GM10266 (cell line): Measurements from ENCODE around the gene TTC7B.
A peak's percentile ranks its signal among the peaks of the same experiment; 100 is the strongest.

Experiments used
- DNase-seq: peaks from one replicate; pipeline ENCODE4 v3.0.0; 2012; ENCODE audit errors: extremely low spot score
- CTCF ChIP-seq: IDR thresholded peaks from 2 replicates; pipeline ENCODE4 v1.5.1; 2012; ENCODE audit warnings: mild to moderate bottlenecking, low read depth; ENCODE audit not compliant: control insufficient read depth, insufficient read depth; ENCODE audit errors: missing control alignments

The TTC7B gene

GRCh38 chr14:90491911-90492531, 324.2 kb downstream of the TTC7B start:
- DNase-seq, result peak; percentile 1
- TF ChIP-seq CTCF, result no peak

DNA sequence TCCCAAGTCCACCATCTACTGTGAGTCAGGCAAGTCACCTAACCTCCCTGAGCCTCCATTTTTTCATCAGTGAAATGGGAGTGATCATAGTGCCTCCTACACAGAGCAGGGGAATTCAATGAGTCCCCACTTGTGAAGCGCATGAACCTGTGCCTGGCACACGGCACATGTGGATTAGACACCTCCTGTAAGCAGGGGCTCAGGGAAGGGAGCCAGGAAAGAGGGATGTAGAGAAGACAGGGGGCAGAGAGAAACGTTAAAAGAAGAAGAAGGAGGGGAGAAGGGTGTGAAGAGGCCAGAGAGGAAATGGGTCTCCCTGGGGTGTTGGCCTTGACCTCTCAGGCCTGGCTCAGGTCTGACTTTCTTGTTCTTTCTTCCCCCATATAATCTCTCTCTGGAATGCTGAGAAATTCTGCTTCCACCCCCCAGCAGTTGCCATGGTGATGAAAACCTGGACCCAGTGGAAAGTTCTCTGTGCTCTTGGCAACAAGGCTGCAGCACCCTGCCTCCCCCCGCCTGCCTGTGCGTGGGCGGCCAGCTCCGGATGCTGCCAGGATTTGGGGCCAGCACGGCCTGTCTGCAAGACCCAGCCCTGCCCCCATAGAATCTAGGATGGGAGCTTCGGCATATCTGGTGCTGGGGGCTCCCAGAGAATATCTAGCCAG, 324.9 kb downstream of the TTC7B start:
- no peak for TF ChIP-seq CTCF
- DNase-seq, result peak; percentile 2

GRCh38 chr14:90490720-90491050, 325.5 kb downstream of the TTC7B start:
- TF ChIP-seq CTCF, result no peak
- DNase-seq, result peak; percentile 2

DNA sequence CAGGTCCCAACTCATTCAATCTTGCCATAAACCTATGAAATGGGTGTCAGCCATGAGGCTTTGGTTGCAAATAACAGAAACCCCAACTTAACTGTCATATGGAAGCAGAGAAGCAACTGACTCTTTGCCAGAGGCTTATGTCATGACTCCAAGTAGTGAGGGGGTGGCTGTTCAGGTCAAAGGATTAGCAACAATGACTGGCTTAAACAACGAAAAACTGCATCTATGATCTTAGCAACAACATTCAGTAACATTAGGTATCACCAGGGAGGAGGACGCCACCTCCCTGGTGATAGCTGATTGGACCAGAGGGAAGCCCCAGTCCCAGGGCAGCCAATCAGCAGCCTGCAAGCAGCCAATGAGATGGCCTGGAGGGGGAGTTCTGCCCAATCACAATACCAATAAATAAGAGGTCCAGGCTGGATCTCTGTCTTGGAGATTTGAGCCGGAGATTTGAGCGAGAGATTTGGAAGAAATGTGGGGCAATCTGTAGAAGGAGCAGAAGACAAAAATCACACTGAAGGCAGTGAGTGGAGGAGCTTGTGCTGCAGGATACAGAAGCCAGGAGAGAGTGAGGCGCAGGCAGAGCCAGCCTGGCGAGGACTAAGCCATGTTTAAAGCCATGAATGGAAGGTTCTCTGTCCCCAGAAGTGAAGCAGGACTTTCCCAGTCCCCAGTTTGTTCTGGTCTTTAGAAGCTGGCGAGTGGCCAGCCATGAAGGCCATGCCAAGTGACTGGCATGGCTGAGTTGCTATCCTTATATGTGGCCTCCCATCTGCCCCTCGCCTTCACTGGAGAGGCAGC, 326.1 kb downstream of the TTC7B start:
- TF ChIP-seq CTCF, result no peak
- peak; percentile 4 for DNase-seq

DNA sequence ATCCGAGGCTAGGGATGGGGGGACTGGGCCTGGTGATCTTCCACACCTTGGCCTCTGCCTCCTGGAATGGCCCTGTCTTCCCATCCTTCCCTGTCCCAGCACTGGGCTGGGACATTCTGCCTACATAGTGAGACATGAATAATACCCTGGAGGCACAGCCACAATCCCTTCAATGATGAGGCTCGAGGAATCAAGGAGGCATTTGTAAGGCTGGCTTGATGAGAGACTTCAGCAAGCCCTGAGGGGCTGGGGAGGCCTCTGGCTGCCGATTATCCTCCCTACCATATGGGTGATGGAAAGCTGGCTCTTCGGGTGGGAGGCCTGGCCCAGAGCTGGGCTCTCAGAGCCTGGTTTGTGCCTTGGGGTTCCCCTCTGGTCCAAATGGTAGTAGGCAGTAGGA, 326.9 kb downstream of the TTC7B start:
- DNase-seq, result peak; percentile 3
- no peak for TF ChIP-seq CTCF

DNA sequence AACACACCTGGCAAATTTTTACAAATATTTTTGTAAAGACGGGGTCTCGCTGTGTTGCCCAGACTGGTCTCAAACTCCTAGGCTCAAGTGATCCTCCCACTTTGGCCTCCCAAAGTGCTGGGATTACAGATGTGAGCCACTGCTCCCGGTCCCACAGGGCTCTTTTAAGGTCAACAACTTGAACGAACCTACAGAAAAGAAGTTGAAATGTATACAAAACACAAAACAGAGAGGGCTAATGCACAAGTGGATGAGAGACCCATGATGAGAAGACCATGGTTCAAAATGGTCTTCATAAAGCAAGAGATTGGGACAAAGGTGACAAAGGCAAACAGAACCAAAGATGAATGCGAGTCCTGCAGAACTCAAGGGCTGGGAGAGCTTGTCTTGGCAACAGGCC, 328.0 kb downstream of the TTC7B start:
- no peak for DNase-seq
- no peak for TF ChIP-seq CTCF

DNA sequence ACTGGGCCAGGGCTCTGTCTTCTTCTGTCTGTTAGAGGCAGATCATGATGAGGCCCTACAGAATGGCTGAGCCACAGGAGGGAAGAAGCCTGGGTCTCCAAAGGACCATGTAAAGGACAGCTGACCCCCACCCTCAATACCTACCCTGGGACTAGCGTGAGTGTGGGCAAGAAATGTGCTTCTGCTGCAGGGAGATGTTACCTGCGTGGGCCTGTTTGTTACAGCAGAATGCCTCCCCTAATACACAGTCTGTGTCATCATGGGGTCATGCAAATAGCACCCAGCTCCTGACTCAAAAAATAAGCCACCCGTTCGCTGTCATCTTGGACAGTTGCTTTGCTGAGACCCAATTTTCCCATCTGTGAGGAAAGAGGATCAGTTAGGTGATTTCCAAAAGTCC, 328.8 kb downstream of the TTC7B start:
- peak; percentile 2 for DNase-seq
- TF ChIP-seq CTCF, result no peak
